Urinary bladder (tissue), 4 donors: ENCODE results near the gene DOCK4. TPM values are rescaled to one million over a fixed set of nuclear protein-coding genes. Genes with fewer than 3 reads are reported as not detected.

Experiments used
- DNase-seq: peaks from one replicate; pipeline ENCODE4 v3.0.0-alpha.2; 2015; ENCODE audit errors: extremely low spot score
- H3K27ac ChIP-seq: one replicate; pipeline ENCODE4 v1.5.1; 2013; ENCODE audit warnings: low read depth, mild to moderate bottlenecking, moderate library complexity
- H3K36me3 ChIP-seq: one replicate; pipeline ENCODE4 v1.6.1; 2013; ENCODE audit warnings: mild to moderate bottlenecking, moderate library complexity; ENCODE audit not compliant: insufficient read depth
- H3K4me1 ChIP-seq: one replicate; pipeline ENCODE4 v1.6.1; 2013; ENCODE audit warnings: mild to moderate bottlenecking, moderate library complexity; ENCODE audit not compliant: insufficient read depth
- H3K4me3 ChIP-seq: one replicate; pipeline ENCODE4 v1.5.1; 2013; ENCODE audit warnings: low read depth, low read length
- WGBS: extraction: QIAGEN DNeasy Blood & Tissue Kit; methylation state at CpG from one replicate; pipeline ENCODE4 v1.1.7; 2013; 5-methylcytosine and 5-hydroxymethylcytosine counted together
- polyA plus RNA-seq: library from polyadenylated mRNA; stranded (reverse); fragments of 200-250 nt; gene quantifications from one replicate; pipeline ENCODE4 v1.2.3, GENCODE V29; 2013
- total RNA-seq: library from RNA; depleted of rRNA; stranded (reverse); fragments of >200 nt; gene quantifications from one replicate; pipeline ENCODE4 v1.2.3, GENCODE V29; 2014
- donor health status: healthy with polysubstance abuse.
- donor health status: healthy.

DOCK4 gene
- total and polyA plus RNA-seq, 2 donors, result 5.9 to 46.5 TPM

DNA sequence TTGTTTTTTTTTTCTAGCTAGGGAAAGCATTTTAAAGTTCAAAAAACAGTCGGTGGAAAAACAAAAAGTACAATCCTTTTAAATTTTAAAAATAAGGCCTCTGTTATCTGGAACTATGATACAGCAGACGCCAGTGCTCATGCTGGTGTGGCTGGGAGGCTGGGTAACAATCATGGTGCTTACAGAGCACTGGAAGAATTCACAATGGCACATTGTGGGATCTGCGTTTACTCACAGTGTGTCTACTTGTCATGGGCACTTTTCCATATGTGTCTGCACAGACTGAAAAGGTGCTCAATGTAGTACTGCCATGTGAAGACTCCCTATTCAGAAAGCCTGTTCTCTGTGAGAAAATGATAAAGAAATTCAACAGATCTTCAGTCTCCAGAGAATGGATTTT, 365.7 kb downstream of the DOCK4 start:
- 87% methylated on average over 3 of the region's 3 CpGs for WGBS
- no peak for DNase-seq

DNA sequence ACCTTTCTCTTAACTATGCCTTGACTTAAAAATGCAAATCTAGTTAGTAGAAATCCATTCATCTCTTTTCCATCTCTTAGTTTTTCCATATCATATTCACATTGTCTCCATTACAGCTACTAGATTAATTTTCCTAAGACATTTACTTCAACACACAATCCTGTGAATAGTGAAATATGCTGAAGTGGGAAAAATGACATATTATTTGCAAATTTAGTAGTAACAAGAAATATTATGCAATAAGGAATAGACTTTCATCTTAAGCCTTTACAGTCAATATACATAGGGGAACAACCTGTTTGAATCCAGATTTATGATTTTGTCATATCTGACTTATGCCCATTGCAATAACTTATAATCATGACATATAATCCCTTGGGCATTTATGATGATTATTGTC, 366.9 kb downstream of the DOCK4 start:
- H3K4me1 ChIP-seq, result no peaks in the 10 kb centered on the region
- H3K27ac ChIP-seq, result no peak overlapping the region
- no peaks in the 10 kb centered on the region for H3K36me3 ChIP-seq
- H3K4me3 ChIP-seq, result no peak overlapping the region
- DNase-seq, result no peak

More for the DNA sequence above, 365.7 kb downstream of the DOCK4 start:
- H3K4me3 ChIP-seq, result no peak overlapping the region
- no peaks in the 10 kb centered on the region for H3K4me1 ChIP-seq
- no peaks in the 10 kb centered on the region for H3K36me3 ChIP-seq
- no peak overlapping the region for H3K27ac ChIP-seq

GRCh38 chr7:111836592-111836991, 369.6 kb downstream of the DOCK4 start:
- Histone ChIP-seq H3K4me3 (no peak overlapping the region), H3K36me3 (no peaks in the 10 kb centered on the region), H3K4me1 (no peaks in the 10 kb centered on the region), H3K27ac (no peak overlapping the region)
- DNase-seq, result no peak
- 85% methylated on average over 1 of the region's 1 CpG for WGBS

GRCh38 chr7:111835066-111835465, 371.1 kb downstream of the DOCK4 start:
- Histone ChIP-seq H3K36me3 (no peaks in the 10 kb centered on the region), H3K27ac (no peak overlapping the region), H3K4me1 (no peaks in the 10 kb centered on the region), H3K4me3 (no peak overlapping the region)
- DNase-seq, result no peak

DNA sequence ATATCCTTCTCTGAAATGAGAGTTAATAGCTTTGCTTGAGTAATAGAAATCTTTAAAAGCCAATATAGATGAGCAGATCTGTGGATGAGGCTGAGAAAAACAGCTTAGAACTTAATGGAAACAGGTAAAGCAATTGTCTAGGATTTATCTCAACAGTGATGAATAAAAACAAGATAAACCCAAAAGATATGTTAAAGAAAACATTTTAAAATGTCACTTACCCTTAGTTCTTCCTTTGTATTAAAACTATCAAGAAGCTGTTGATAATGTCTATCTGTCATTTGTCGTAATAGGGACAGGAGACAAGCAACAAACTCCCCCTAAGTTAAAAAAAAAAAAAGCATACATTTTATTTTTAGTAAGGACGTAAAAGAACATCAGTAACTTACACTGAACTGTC, 371.8 kb downstream of the DOCK4 start:
- Histone ChIP-seq H3K27ac (no peak overlapping the region), H3K4me3 (no peak overlapping the region), H3K4me1 (no peaks in the 10 kb centered on the region), H3K36me3 (no peaks in the 10 kb centered on the region)
- WGBS, result 89% methylated on average over 2 of the region's 2 CpGs
- no peak for DNase-seq

- DNase-seq, result no peak
- no peaks in the 10 kb centered on the region for H3K4me1 ChIP-seq
- no peaks in the 10 kb centered on the region for H3K36me3 ChIP-seq
- no peak overlapping the region for H3K27ac ChIP-seq
- no peak overlapping the region for H3K4me3 ChIP-seq
These were observed 372.7 kb downstream of the DOCK4 start for GRCh38 chr7:111833466-111833865.

DNA sequence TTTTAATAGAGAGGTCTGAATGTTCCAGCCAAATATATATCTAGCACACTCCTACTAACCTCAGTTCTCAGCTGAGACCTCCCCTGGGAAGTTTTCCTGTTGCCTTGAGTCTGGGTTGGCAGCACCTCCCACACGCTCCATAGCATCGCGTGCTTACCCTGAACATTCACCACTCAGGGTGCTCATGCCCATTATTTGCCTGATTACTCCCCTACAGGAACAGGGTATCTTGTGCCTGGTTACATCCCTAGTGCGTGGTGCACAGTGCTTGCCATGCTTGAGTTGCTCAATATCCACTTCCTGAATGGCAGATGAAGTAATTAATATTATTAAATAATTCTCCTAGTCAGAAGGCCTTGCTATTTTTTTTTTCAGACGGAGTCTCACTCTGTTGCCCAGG, 374.0 kb downstream of the DOCK4 start:
- Histone ChIP-seq H3K4me3 (no peak overlapping the region), H3K4me1 (no peaks in the 10 kb centered on the region), H3K27ac (no peak overlapping the region), H3K36me3 (no peaks in the 10 kb centered on the region)
- 97% methylated on average over 5 of the region's 5 CpGs for WGBS
- no peak for DNase-seq

DNA sequence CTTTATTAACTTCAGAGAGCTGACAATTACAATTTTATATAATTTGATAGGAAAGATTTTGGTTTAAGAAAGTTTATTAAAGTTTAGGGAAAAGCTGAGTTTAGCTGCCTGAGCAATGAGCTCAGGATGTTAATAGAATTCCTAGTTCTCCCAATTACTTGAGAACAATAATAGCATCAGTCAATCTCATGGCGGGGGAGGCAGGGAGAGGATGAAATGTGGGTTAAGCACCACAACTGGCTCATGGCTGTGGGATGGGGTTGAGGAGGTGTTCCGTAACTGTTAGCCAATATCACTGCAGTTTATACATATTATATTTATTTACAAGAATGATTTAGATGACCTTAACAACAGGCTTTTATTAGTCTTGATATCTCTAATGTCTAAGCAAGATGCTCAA, 377.0 kb downstream of the DOCK4 start:
- no peak overlapping the region for H3K27ac ChIP-seq
- H3K4me3 ChIP-seq, result no peak overlapping the region
- no peak for DNase-seq

GRCh38 chr7:111827863-111828504, 378.2 kb downstream of the DOCK4 start:
- H3K36me3 ChIP-seq, result peaks cover 4% of the 10 kb centered on the region
- DNase-seq, result no peak
- 93% methylated on average over 1 of the region's 1 CpG for WGBS
- H3K4me3 ChIP-seq, result no peak overlapping the region
- H3K4me1 ChIP-seq, result no peaks in the 10 kb centered on the region
- H3K27ac ChIP-seq, result no peak overlapping the region

More for the DNA sequence above, 377.0 kb downstream of the DOCK4 start:
- Histone ChIP-seq H3K36me3 (peaks cover 2% of the 10 kb centered on the region), H3K4me1 (no peaks in the 10 kb centered on the region)
- WGBS, result 93% methylated on average over 2 of the region's 2 CpGs

DNA sequence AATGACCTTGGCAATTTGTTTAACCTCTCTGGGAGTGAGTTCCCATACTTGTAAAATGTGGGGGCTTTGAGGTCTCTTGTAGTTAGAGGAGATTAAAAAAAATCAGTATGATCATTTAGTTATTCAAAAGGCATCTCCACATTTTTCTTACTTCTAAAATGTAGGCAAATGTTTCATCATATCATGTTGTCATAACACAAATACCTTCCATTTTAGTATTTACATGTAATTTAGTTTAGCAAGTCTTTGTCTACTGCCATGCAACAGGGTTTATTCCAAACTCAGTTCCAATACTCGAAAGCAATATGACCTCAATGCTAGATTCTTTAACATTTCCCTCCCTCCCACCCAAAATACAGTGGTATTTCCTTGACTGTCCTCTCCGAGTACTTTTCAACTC, 381.2 kb downstream of the DOCK4 start:
- 92% methylated on average over 2 of the region's 2 CpGs for WGBS
- Histone ChIP-seq H3K4me3 (no peak overlapping the region), H3K4me1 (no peaks in the 10 kb centered on the region), H3K27ac (no peak overlapping the region), H3K36me3 (peaks cover 4% of the 10 kb centered on the region)
- DNase-seq, result no peak

GRCh38 chr7:111823826-111824225, 382.4 kb downstream of the DOCK4 start:
- no peaks in the 10 kb centered on the region for H3K4me1 ChIP-seq
- no peak overlapping the region for H3K4me3 ChIP-seq
- peaks cover 4% of the 10 kb centered on the region for H3K36me3 ChIP-seq
- H3K27ac ChIP-seq, result no peak overlapping the region
- no peak for DNase-seq
- 87% methylated on average over 4 of the region's 4 CpGs for WGBS

- Histone ChIP-seq H3K36me3 (peaks cover 2% of the 10 kb centered on the region), H3K27ac (no peak overlapping the region), H3K4me1 (no peaks in the 10 kb centered on the region), H3K4me3 (no peak overlapping the region)
- no peak for DNase-seq
- 94% methylated on average over 4 of the region's 4 CpGs for WGBS
These were observed 385.2 kb downstream of the DOCK4 start for GRCh38 chr7:111821046-111821445.

- DNase-seq, result no peak
- Histone ChIP-seq H3K4me1 (no peaks in the 10 kb centered on the region), H3K27ac (no peak overlapping the region), H3K4me3 (no peak overlapping the region), H3K36me3 (peaks cover 2% of the 10 kb centered on the region)
- WGBS, result 95% methylated on average over 2 of the region's 2 CpGs
These were observed 385.6 kb downstream of the DOCK4 start for GRCh38 chr7:111820621-111821020.

- DNase-seq, result no peak
- Histone ChIP-seq H3K4me1 (no peaks in the 10 kb centered on the region), H3K4me3 (no peak overlapping the region), H3K36me3 (peaks cover 2% of the 10 kb centered on the region), H3K27ac (no peak overlapping the region)
- 98% methylated on average over 1 of the region's 1 CpG for WGBS
These were observed 386.1 kb downstream of the DOCK4 start for GRCh38 chr7:111820121-111820520.

DNA sequence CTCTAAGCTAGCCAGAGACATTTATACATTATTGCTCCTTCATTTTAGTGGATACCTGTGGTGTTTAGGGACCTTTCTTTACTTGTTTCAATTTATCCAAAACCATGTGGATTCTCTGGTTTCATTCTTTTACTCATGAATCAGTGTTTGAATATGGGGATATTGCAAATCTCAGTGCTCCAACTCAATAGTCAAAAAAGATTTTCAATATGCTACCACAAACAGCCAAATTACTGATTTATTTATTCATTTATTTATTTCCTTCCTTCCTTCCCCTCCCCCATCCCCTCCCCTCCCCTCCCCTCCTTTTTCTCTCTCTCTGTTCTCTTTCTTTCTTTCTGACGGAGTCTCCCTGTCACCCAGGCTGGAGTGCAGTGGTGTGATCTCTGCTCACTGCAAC, 390.8 kb downstream of the DOCK4 start:
- no peaks in the 10 kb centered on the region for H3K36me3 ChIP-seq
- no peak overlapping the region for H3K27ac ChIP-seq
- 100% methylated on average over 1 of the region's 1 CpG for WGBS
- no peak for DNase-seq
- H3K4me1 ChIP-seq, result no peaks in the 10 kb centered on the region
- H3K4me3 ChIP-seq, result no peak overlapping the region
